HG02571 (cell line): ENCODE data around the gene GRK5.

Experiments
- ATAC-seq: cut with Tn5 transposase; IDR thresholded peaks from one replicate; pipeline ENCODE4 v1.9.1; 2021; ENCODE audit warnings: mild to moderate bottlenecking, moderate library complexity; ENCODE audit not compliant: unreplicated experiment

Gene GRK5

DNA sequence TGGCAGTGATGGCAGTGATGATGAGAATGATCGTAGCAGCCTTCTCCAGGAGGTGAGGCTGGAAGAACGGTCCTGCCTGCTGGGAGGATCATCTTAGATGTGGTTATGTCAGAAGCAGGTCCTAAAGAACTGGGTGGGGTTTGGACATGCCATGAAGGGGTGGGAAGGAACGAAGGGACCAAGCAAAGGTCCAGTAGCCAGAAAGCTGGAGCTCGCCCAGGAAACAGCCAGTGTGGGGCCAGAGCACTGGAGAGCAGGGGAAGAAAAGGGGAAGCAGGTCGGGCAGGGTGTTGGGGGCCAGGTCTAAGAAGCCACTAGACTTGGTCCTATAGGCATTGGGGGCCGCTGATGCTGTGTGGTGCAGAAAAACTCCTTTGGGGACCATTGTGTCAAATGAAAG lies 207.8 kb downstream of the GRK5 start:
- ATAC-seq = no peak

DNA sequence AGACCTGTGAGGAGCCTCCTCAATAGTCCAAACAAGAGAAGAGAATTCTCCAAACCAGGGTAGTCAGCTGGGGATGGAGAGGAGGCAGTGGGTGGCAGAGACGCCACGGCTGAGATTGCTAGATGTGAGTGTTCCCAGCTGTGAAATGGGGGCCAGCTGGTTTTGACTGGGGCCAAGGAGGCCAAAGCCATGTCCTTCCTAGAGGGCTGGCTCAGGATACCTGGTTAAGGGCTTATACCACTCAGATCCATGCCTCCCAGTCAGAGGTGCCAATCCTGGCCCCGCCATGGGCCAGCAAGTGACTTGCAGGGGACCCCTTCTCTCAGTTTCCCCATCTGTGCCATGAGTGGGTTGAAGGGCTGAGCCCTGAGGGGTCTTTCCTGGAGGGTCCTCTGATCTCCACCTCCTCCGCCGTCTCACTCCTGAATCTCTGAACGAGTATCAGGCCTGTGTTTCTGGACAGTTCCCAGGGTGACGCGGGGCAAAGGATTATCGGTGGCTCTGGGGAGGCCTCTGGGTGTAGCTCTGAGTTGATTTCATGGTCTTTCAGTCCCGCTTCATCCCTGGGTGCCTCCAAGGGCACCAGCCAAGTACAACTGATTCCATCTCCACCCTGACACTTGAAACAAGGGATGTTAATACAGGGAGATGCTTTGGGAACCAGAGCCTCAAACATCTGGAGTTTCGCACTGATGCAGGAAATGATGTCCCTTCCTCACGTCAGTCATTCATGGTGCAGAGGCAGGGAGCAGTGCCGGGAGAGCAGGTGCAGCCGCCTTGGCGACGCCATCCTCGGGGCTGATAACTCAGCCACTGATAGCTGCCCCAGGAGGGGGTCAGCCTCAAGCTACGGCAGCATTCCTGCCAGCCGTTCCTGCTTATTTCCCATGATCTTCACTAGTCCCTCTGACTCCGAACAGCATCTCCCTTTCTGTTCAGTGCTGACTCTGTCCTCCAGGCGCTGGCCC lies 208.4 kb downstream of the GRK5 start:
- ATAC-seq = no peak

DNA sequence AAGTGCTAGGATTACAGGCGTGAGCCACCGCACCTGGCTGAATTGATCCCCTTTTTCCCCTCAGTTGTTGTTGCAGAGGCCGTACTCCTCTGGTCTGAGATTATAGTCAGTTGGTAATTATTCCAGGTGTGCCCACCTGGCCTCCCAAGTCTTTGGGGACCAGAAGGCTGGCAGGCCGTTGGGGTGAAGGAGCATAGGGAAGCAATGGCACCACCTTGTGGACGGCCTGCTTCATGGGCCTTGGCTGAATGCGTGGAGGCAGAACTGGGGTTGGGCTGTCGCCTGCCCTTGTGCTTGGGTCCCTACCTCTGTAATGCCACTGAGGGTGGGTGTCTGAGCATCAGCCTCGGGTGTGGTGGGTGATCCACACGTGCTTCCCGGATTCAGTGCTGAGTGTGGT lies 209.5 kb downstream of the GRK5 start:
- ATAC-seq = no peak

DNA sequence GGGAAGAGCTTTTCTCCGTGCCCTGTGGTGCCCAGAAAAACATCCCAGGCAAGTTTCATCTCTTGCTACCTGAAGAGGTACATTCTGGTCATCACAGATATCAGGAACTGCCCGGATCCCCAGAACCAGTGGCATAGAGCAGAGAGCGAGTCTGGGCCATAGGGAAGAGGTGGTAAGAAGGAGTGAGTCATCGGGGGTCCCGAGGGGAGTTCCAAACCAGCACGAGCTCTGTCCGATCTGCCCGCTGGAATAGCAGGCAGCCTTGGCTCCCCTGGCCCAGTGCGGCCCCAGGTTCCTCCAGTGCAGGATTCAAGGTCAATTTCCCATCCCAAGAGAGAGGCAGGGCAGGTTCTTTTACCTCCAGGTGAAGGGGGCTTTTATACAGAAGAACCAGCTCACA lies 210.5 kb downstream of the GRK5 start:
- ATAC-seq = no peak

DNA sequence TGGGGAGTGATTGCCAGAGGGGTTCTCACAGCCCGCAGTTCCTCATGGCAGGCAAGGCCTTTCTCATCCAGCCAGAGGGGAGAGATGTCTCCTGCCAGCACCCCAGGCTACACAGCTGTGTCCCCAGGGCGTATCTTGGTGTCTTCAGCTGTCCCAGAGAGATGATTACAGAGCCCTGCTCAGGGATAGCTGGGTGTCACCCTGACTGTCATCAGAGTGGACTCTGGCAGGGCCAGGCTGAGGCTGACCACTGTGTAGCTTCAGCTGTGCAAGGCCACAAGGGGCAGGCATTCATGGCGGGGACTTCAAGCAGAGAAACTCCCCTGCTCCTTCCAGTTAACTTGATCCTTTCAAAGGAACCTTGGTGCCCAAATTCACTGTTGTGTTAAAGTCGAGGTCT lies 211.0 kb downstream of the GRK5 start:
- no peak for ATAC-seq

DNA sequence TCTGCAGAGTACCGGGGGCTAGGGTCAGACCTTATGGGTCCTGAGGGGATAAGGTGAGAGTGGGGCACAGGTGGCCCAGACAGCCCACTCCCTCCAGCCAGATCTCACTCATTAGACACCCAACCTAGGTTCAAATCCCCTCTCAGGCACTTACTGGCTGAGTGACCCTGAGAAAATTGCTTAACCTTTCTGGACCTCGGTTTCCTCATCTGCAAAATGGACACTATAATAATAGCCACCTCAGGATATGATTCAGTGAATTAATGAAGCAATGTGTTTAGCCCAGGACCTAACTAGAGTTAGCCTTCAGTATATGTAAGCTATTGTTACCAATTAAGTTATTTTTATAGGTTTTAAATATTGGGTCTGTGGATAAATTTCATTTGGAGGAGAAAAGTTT lies 212.6 kb downstream of the GRK5 start:
- no peak for ATAC-seq

DNA sequence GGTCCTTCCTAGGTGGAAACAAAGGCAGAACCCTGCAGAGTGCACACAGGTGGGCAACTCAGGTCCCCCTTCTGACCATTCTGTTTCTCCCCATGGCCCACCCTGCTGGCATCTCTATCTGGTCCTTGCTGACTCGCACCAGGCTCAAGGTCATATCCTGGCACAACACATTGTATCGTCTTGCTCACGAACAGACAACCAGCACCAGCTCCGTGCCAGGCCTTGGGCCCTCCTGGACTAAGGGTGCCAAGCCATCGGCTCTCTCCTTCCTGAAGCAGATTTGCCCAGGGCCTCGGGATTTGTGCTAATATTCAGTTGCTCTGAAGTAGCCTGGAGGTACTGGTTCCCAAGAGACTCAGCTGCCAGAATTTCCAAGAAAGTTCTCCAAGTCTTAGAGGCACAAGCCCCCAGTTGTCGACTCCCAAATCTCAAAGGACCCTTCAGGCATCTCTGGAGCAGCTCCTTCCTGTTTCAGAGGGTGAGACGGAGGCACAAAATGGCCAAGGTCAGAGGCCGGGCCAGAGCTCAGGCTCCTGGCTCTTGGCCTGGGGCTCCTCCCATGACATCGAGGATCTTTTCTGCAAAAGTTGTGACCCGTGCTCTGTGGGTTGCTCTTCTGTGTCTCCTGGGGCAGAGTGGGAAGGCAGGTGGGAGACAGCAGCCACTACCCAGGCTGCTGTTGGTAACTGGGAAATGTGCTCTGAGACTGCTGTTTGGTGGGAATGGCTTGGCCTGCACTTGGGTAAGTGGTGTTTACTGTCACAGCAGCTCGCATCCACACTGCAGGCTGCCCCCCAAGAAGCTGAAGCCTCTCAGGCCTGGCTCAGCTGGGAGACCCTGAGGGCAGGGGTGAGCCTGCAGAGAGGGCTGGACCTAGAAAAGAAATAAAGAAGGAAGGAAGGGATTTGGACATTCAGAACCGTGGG lies 213.8 kb downstream of the GRK5 start:
- no peak for ATAC-seq

DNA sequence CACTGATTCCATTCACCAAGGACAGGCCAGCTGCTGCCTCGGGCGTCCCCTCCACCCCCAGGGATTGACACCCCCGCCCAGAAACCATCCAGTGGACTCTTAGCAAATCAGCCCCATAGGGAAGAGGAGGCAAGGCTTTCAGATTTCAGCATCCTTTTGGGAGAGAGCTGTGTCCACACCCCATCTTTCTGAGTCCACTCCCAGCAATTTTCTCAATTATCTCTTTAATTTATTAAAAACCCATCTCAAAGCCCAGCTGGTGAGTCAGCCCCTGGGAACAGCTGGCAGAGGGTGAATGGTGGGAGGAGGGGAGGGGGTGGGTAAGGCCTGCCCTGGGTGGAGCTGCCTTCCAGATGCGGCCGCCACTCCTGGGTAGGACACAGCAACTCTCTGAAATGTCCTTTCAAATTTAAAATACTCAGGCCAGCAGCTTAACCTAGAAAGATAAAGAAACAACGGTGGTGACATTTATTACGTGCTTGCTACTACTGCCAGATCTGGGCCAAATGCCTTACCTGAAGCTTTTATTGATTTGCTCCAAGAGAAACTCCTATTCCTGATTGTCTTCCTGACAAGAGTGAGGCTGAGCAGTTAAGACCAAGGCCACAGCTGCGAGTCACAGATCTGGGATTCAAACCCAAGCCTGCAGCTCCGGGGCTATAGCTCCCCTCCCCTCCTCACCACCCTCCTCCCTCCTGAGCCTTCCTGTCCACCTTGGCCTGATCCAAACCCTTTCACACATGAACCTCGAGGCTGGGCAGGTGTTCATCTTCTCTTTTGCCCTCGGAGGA lies 214.7 kb downstream of the GRK5 start:
- no peak for ATAC-seq

DNA sequence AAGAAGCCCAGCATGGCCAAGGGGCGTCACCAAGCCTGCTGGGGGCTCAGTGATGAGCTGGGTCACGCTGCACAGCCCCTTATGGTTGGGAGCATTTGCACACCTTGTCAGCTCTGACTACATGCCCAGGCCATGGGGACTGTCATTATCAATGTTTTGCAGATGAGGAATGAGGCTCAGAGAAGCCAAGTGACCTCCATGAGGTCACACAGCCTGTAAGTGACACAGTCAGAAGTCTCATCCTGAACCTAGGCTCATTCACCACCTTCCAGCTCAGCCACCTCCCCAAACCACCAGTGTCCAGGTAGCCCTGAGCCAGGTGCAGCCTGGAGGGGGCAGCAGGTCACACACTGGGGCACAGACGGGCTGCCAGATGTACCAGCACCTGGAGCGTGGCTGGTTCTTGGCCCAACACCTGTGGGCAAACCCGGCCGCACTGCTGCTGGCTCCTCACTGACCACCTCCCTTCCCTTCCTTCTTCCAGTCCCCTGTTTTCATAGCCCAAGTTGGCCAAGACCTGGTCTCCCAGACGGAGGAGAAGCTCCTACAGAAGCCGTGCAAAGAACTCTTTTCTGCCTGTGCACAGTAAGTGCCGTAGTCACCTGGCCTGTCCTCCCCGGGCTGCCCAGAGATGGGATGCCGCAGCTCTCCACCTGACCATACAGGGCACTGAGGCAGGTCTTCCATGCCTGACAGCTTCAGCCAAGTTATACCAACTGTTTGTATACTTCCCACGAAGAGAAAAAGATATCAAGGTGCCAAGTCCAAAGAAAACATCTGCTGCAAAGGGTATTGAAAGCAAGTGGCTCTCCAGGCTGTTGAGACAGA lies 215.5 kb downstream of the GRK5 start:
- no peak for ATAC-seq

DNA sequence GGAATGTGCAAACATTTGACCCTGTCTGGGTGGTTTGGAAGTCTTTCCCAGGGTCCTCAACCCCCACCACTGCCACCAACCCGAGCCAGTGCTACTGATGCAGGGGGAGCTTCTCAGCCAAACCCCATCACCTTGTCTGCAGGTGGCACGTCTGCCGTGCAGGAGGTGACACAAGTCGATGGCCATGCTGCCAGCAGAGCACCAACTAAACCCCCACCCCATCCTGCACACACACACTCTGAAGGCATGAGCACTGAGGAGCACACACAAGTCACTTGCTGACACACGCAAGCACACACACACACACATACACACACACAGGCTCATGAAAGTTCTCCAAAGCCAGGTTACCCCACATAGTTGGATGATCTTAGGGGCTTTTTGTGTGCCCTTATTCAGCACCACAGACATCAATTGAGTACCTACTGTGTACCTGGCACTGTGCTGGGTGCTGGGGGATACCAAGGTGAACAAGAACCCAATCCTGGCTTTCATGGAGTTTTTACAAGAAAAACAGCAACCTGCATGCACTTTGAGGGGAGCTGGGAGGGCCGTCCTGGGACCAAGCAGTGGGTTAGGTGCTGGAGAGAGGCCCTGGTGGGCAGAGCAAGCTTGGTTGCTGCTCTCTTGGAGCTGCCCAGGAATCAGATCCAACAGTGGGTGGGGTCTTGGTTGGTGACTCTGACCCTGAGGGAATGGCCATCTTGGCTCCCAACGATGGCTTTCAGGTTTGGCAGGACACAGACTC lies 216.3 kb downstream of the GRK5 start:
- no peak for ATAC-seq

DNA sequence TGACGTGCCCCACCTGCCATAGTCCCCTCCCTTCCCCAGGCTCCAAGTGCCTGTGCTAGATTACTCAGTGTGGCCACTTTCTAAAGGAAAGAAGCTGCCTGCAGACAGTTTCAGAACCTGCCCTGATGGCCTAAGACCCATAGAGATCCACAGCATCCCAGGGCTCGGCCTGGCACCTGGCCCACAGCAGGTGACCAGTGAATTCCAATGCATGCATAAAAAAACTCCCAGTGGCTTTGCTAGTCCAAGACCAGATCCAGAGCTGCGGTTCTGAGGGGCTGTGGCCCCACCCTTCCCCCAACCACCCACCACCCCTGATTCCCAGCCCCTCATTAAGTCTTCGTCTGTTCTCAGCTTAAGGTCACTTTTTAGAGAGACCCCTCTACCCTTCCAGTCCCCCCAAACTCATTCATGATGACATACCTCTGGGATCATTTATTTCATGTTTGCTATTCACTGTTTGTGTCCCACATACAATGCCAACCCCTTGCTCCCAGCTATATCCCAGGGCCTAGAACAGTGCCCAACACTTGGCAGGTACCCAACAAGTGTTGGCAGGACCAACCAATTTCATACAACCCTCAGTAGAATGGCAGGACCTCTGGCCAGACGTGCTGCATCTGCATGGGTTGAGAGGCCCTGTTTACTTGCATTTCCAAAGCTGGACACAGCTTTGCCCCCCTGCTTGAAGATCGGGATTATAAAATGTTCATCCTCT lies 217.0 kb downstream of the GRK5 start:
- no peak for ATAC-seq

DNA sequence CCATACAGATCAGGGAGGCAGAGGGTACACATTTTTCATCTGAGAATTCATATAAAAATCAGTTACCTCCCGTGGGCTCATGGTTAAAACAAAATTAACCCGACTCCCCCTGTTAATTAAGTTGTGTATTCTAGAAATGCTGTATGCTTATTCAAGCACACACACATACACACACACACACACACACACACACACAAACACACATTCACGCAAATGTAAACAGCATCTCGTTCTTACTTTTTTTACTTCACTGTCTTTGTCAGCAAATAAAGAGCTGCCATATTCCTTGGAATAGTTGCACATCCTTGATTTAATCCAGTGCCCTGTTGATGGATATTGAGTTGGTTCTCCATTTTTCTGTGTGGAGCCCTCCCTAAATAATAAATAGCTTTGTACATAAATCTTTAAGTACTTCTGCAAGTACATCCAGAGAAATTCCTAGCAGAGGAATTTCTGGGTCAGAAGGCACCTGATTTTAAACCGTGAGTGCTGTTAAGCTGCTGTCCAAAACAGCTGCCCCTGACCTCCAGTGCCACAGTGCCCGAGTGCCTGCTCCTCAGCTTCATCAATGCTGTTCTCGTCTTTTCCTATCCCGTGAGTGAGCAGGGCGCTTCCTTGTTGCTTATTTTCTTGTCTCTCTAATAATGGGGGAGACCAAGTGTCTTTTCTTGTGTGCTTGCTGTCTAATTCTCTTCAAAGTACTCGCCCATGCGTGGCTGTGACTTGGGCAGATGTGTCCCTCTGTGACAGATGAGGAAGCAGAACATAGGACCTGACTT lies 217.9 kb downstream of the GRK5 start:
- ATAC-seq = no peak

DNA sequence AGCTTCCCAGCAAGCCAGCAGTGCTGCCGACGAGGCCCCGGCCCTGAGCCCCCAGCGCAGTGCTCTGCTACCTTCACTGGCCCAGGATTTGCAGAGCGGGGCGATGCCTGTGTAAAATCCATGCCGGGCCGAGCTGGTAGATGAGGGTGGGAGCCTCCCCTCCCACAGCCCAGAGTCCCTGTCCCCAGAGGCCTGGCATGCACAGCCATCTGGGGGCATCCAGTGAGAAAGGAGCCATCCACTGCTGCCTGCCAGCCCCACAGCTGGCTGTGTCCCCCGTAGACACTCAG lies 218.5 kb downstream of the GRK5 start:
- no peak for ATAC-seq

DNA sequence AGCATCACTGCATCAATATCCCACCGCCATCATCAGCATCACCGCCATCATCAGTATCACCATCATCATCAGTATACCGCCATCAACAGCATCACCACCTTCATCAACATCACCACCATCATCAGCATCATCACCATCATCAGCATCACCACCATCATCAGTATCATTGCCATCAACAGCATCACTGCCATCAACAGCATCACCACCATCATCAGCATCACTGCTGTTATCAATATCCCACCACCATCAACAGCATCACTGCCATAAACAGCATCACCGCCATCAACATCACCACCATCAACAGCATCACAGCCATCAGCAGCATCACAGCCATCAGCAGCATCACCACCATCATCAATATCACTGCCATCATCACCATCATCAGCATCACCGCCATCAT lies 219.3 kb downstream of the GRK5 start:
- ATAC-seq = no peak

DNA sequence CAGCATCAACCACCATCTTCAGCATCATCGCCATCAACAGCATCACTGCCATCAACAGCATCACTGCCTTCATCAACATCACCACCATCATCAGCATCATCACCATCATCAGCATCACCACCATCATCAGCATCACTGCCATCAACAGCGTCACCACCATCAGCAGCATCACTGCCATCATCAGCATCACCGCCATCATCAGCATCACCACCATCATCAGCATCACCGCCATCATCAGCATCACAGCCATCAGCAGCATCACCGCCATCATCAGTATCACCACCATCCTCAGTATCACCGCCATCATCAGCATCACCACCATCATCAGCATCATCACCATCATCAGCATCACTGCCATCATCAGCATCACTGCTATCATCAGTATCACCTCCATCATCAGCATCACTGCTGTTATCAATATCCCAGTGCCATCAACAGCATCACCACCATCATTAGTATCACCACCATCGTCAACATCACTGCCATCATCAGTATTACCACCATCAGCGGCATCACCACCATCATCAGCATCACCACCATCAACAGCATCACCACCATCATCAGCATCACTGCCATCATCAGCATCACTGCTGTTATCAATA lies 220.0 kb downstream of the GRK5 start:
- no peak for ATAC-seq

DNA sequence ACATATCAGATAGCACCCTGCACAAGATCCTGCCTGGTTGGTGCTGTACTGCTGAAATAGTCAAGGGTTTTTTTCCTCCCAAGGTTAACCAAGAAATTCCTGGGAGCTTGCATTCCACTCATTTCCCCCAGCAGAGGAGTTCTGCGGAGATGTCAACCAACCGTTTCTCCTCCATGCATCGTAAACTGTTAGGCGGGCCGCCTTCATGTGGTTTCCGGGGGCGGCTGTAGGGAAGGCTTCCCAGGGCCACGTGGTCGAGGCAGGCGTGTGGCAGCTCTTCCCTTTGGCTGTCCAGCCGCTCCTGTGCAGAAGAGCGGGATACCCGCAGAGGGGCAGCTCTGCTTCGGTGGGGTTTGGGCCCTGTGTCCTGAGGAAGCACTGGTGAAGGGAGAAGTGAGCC lies 221.4 kb downstream of the GRK5 start:
- ATAC-seq = no peak

DNA sequence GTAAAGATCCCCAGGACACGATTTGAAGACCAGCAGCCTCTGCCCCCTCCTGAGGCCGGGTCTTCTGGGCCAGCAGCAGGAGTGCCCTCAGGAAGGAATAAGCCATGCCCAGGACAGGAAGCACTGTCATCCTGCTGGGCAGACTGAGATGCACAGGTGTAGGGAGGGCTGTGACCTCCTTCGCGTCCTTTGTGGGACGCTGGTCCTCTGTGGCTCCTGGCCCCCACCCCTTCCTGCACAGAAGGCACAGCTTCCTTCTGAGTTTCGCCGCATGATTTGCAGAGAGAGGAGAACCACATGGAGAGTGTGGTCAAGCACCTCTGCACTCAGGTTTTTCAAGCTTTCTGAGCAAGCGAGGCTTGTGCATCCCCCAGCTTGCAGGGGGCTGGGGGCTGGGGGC lies 222.4 kb downstream of the GRK5 start:
- ATAC-seq = no peak
